Stimulated activated CD4-positive, alpha-beta T cell treated with anti-CD3 and anti-CD28 coated beads, TNF-alpha, amount 100 ng/mL, for 24 hours (primary cell): ENCODE results near the gene NPAS1.
"Not testable (repeated sequence)": the region's sequence is repeated elsewhere in the genome, so short reads cannot be mapped to it uniquely, and the experiment has no call there.

Source experiments
- DNase-seq, 3 experiments: peaks; one replicate each; pipeline ENCODE4 v3.0.0-alpha.2; 2020; ENCODE audit warnings: low read depth in 3 of 3

NPAS1 gene

GRCh38 chr19:47047272-47047762 lies 27.7 kb downstream of the NPAS1 start:
- DNase-seq, result no peak

- peak; percentile 28 to 76 (median 49) for DNase-seq
Measured at GRCh38 chr19:47047763-47048405, 28.2 kb downstream of the NPAS1 start.

- DNase-seq, result no peak
Measured at GRCh38 chr19:47049307-47049700, 29.7 kb downstream of the NPAS1 start.

- DNase-seq, result not testable (repeated sequence)
Measured at GRCh38 chr19:47050562-47050961, 30.9 kb downstream of the NPAS1 start.

- DNase-seq, result no peak
Measured at GRCh38 chr19:47056411-47056810, 36.8 kb downstream of the NPAS1 start.

GRCh38 chr19:47057328-47057727 lies 37.7 kb downstream of the NPAS1 start:
- no peak for DNase-seq

GRCh38 chr19:47058621-47059022 lies 39.0 kb downstream of the NPAS1 start:
- no peak for DNase-seq

- no peak for DNase-seq
Measured at GRCh38 chr19:47063874-47064273, 44.2 kb downstream of the NPAS1 start.

- DNase-seq, result no peak
Measured at GRCh38 chr19:47065242-47065641, 45.6 kb downstream of the NPAS1 start.

GRCh38 chr19:47066376-47067214 lies 47.0 kb downstream of the NPAS1 start:
- DNase-seq, result no peak

GRCh38 chr19:47067215-47067847 lies 47.7 kb downstream of the NPAS1 start:
- no peak for DNase-seq

GRCh38 chr19:47068246-47068645 lies 48.6 kb downstream of the NPAS1 start:
- no peak for DNase-seq

- DNase-seq, result no peak
Measured at GRCh38 chr19:47068876-47069406, 49.3 kb downstream of the NPAS1 start.

- no peak for DNase-seq
Measured at GRCh38 chr19:47069795-47070194, 50.2 kb downstream of the NPAS1 start.

- DNase-seq, result no peak
Measured at GRCh38 chr19:47070756-47071155, 51.1 kb downstream of the NPAS1 start.

- DNase-seq, result no peak
Measured at GRCh38 chr19:47071731-47072130, 52.1 kb downstream of the NPAS1 start.

- no peak for DNase-seq
Measured at GRCh38 chr19:47072323-47072722, 52.7 kb downstream of the NPAS1 start.

GRCh38 chr19:47073574-47073973 lies 53.9 kb downstream of the NPAS1 start:
- DNase-seq, result no peak

GRCh38 chr19:47074621-47075020 lies 55.0 kb downstream of the NPAS1 start:
- DNase-seq, result no peak

GRCh38 chr19:47075179-47075810 lies 55.7 kb downstream of the NPAS1 start:
- DNase-seq, result no peak

- DNase-seq, result no peak
Measured at GRCh38 chr19:47075941-47076340, 56.3 kb downstream of the NPAS1 start.

GRCh38 chr19:47078351-47078750 lies 58.7 kb downstream of the NPAS1 start:
- DNase-seq, result not testable (repeated sequence)
